ENCODE results near the gene SRF.

DNA sequence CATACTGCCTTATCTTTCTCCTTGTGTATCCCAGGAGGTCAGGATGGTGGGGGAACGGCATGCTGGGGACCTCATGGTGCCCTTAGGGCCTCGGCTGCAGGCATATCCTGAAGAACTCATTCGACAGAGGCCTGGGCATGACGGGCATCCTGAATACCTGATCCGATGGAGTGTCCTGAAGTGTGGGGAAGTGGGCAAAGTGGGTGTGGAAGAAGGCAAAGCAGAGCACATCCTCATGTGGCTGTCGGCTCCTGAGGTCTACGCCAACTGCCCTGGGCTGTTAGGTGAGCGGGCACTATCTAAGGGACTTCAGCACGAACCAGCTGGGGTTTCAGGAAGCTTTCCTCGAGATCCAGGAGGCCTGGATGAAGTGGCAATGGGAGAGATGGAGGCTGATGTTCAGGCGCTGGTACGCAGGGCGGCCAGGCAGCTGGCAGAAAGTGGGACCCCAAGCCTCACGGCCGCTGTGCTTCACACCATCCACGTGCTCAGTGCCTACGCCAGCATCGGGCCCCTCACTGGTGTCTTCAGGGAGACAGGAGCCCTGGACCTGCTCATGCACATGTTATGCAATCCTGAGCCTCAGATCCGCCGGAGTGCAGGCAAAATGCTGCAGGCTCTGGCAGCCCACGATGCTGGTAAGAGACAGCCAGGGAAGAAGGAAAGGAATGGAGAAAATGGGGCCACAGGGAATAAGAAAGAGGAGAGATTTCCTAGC lies 13.4 kb downstream of the SRF start:
- TF ChIP-seq POLR2A (IDR thresholded peaks at IDR 0.05) (no peak), POLR2AphosphoS5 (IDR thresholded peaks at IDR 0.05) (no peak)
- TF ChIP-seq, protein P1, sequence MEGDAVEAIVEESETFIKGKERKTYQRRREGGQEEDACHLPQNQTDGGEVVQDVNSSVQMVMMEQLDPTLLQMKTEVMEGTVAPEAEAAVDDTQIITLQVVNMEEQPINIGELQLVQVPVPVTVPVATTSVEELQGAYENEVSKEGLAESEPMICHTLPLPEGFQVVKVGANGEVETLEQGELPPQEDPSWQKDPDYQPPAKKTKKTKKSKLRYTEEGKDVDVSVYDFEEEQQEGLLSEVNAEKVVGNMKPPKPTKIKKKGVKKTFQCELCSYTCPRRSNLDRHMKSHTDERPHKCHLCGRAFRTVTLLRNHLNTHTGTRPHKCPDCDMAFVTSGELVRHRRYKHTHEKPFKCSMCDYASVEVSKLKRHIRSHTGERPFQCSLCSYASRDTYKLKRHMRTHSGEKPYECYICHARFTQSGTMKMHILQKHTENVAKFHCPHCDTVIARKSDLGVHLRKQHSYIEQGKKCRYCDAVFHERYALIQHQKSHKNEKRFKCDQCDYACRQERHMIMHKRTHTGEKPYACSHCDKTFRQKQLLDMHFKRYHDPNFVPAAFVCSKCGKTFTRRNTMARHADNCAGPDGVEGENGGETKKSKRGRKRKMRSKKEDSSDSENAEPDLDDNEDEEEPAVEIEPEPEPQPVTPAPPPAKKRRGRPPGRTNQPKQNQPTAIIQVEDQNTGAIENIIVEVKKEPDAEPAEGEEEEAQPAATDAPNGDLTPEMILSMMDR (IDR thresholded peaks at IDR 0.05) = no peak

Data from prostate gland (tissue), 2 donors.